ENCODE results near the gene SLC34A3.
"Not testable (repeated sequence)": the region's sequence is repeated elsewhere in the genome, so short reads cannot be mapped to it uniquely, and the experiment has no call there.

Gene SLC34A3

GRCh38 chr9:137243626-137244485 lies 13.2 kb downstream of the SLC34A3 start:
- no peak for DNase-seq

DNA sequence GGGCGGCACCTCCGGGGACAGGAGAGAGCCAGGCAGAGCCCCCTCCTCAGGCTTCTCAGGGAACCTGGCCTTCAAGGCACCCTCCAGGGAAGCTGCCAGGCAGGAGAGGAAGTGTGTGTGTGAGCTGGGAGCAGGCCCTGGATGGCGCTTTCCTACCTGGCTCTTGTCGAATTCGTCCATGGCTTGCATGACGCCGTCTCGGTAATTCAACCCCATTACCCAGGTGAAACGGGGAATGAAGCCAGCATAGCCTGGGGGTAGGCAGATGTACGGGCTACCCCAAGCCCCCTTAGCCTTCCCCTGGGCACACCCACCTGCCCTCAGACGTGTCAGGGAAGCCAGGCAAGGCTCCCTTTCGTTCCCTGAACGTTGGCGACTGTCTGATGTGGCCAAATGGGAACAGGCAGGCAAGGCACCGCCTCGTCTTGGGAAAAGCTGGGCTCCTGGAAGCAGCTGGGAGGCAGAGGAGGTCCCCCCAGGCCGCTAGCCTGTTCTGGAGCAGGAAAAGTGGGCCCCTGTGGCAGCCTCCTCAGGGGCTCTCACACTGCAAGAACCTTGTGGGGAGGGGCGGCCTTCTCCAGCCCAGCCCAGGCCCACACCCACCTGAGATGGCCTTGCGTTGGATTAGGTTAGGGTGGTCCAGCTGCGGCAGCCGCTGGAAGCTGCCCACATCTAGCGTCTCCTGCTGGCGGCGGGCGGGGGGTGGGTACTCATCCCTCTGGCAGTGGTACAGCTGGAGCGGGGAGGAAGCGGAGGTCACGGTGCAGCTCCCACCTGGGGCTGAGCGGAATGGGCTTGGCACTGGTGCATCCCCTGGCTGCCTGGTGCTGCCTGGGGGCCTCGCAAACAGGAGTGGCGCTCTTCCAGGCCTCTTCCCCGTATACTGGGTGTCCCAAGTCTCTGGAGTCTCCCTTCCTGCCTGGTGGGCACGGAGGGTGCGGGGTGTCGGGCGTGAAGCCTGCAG lies 14.1 kb downstream of the SLC34A3 start:
- peak in 1 of 2 experiments; percentile 39 for DNase-seq

DNA sequence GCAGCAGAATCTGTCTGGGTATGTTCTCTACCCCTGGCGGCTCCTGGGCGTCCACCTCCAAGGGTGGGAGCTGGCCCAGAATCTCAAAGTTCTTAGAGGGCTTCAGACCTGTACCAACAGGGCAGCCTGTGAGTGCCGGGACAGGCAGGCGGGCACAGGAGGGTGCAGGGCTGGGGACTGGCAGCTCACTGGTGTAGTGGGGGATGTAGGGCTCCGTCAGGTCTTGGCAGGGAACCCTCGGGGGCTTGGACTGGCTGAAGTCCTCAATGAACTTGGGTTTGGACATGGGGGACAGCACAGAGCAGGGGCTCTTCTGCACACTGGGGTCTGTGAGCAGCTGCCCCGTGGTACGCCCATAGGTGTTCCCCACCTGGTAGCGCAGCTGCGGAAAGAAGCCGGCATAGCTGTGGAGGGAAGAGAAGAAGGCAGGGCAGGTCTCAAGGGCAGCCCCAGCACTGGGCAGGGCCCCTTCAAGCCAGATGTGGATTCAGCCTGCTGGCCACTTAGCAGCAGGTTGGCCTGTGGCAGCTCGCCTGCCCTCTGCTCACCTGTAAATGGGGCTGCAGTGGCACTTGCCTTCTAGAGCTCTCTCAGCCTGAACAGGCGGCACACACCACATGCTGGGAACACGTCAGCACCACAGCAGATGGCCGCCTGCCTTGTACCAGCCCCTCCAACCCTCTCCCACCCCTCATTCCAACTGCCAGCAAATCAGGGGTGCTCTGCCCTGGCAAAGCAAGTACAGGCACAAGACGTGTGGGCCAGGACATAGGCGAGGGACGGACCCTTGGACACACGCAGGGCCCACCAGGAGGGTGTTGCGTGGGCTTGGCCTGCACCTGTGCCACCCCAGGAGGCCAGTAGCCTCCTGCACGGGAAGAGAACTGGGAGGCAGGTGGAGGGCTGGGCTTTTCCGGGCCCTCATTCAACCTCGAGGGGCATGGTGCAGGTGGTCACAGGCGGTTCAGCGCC lies 15.0 kb downstream of the SLC34A3 start:
- no peak for DNase-seq

DNA sequence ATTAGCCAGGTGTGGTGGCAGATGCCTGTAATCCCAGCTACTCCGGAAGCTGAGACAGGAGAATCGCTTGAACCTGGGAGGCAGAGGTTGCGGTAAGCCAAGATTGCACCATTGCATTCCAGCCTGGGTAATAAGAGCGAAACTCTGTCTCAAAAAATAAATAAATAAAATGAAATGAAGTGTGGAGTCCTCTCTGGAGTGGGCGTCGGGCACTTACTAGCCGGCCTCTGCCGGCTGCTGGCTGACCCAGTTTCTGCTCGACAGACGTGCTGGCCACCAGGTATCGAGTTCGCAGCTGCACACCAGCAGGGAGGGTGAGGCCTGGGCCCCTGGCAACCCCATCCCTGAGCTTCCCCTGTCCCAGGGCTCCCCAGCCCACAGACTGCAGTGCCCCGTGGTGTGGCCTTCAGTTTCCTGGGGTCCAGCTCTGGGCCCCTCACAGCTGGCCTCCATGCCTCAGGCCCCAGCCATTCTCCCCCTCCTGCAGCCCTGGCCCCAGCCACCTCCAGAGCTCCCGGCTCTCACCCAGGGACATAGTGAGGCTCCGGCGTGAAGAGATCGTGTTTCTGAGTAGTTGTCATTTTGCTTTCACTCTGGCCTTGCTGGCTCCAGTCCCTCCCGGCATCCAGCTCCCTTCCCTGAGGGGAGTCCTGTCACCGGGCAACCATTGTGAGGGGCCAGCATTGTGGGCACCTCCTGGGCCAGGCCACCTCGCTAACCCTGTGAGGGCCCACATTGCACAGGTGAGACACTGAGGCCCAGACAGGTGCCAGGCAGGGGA lies 16.6 kb downstream of the SLC34A3 start:
- no peak for DNase-seq

DNA sequence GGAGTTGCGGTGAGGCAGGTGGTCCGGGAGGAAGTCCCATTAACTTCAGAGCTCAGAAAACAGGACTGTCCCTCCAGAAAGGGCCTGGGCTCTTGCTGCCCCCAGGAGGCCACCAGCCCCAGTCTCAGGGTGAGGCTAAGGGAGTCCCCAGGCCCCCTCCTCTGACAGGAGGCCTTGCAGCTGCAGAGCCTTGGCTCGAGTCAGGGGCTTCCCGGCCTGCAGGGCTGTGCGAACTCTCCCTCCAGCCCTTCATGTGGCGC lies 17.1 kb downstream of the SLC34A3 start:
- no peak for DNase-seq

- no peak for DNase-seq
Measured at GRCh38 chr9:137250329-137251193, 19.9 kb downstream of the SLC34A3 start.

DNA sequence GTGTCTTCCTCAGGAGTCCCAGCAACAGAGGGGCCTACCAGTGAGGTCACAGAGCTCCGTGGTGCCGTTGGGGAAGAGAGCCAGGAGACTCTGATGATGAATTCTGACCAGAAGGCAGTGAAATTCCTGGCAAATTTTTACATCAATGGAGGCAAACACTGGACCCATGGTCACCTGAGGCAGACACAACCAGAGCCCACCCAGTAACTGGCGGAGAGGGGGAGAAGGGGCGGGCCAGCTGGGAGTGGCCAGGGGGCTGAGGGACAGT lies 20.4 kb downstream of the SLC34A3 start, which contains the start of gene STPG3:
Gene STPG3 (plus strand): TSS at position 93 of the 268 bp plus-strand sequence. CDS start 1 bp downstream, at position 94.
- DNase-seq = no peak

DNA sequence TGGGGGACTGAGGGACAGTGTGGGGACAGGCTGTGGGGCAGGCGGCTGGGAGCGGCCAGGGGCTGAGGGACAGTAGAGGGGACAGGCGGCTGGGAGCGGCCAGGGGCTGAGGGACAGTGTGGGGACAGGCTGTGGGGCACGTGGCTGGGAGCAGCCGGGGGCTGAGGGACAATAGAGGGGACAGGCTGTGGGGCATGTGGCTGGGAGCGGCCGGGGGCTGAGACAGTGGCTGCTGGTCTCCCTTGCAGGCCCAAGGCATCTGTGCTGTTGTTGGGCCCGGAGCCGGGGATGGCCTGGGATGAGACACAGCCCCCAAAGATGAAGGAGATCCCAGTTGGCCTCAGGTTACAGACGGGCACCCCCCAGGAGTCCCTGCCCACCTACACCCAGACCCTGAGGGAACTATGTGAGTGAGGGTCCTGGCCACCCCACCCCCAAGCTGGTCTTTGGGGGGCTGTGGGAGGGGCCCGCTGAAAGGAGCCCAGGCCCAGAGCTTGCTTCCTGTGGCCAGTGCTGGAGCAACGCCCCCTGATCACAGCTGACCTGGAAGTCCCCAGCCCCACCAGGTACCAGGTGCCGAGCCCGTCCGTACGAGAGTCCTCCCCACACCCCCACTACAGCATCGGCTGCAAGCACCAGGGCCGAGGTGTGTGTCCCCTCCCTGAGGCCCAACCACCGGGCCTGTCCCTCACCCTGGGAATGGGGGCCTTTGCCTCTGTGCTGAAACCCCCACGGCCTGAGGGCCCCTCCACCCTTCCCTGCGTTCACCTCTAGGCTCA lies 21.0 kb downstream of the SLC34A3 start:
- no peak for DNase-seq

DNA sequence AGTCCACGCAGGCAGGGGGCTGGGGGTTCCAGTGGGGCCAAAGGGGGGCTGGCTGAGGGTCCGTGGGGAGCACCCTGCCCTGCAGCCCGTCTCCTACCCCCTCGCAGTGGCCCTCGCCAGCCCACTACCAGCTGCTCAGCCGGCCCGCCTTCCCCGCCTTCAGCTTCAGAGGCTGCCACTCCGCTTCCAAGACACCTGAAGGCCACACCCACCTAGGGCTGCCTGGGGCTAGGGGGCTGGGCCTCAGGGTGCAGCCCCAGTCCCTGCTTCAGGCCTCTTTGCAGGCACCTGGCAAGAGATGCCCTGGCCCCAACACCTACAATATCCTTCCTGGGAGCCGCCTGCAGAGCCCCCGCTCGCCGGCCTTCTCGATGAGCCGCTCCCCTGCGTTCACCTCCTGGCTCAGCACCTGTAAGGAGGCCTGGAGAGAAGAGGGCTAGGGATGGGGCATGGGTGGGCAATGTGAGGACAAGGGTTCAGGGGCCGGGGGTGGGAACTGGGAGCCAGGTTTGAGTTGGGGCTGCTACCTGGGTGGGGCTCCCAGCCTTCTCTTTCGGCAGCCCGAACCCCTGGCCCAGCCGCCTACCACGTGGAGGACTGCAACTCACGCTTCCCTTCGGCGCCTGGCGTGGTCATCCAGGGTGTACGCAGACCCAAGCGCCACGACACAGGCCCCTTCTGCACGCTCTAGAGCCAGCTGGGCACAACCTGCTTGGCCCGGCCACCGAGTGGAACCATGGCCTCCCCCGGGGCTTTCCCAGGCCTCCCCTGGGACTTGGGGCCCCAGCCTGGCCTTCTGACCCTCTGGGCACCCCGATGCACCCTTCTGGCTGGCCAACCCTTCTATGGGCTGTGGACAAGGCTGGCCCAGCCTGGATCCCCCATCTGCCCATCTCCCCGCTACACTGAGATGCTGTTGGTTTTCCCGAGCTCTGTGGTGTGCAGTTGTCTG lies 22.1 kb downstream of the SLC34A3 start:
- peak in 1 of 2 experiments; percentile 72 for DNase-seq

GRCh38 chr9:137253717-137254623 lies 23.3 kb downstream of the SLC34A3 start:
- no peak for DNase-seq

GRCh38 chr9:137254624-137255447 lies 24.1 kb downstream of the SLC34A3 start, which contains the start of gene NELFB:
Gene NELFB (plus strand): TSS chr9:137255327.
- peak; percentile 28 to 85 for DNase-seq

DNA sequence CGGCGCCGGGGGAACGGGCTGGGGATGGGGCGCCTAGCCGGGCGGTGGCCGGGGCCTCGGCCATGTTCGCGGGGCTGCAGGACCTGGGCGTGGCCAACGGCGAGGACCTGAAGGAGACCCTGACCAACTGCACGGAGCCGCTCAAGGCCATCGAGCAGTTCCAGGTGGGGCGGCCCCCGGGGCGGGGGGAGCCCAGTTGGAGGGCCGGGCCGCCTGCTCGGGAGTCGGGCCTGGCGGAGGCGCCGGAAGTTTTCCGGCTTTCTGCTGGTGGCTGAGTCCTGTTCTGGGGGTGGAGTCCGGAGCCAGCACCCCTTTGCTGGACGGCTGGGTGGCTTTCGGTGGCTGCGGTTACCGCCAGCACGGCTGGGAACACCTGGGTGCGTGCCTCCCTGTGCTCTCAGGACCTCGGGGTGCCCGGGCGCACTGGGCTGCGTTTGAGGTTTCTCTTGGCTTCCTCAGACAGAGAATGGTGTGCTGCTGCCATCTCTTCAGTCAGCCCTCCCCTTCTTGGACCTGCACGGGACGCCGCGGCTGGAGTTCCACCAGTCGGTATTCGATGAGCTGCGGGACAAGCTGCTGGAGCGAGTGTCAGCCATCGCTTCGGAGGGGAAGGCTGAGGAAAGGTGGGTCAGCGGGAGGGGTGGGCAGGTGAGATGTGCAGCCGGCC lies 24.9 kb downstream of the SLC34A3 start:
- peak in 1 of 2 experiments; percentile 67 for DNase-seq

GRCh38 chr9:137256362-137256761 lies 25.7 kb downstream of the SLC34A3 start:
- DNase-seq = no peak

DNA sequence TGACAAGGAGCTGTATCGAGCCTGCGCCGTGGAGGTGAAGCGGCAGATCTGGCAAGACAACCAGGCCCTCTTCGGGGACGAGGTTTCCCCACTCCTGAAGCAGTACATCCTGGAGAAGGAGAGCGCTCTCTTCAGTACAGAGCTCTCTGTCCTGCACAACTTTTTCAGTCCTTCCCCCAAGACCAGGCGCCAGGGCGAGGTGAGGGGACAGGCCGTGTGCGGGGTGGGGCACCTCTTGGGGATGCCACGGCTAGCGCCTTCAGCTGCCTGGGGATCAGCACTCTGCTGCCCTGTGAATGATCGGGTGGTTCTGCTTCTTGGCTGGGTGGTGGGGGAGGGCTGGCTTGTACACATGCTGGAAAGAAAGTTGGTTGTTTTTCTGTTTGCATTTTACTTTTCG lies 26.2 kb downstream of the SLC34A3 start:
- DNase-seq = no peak

DNA sequence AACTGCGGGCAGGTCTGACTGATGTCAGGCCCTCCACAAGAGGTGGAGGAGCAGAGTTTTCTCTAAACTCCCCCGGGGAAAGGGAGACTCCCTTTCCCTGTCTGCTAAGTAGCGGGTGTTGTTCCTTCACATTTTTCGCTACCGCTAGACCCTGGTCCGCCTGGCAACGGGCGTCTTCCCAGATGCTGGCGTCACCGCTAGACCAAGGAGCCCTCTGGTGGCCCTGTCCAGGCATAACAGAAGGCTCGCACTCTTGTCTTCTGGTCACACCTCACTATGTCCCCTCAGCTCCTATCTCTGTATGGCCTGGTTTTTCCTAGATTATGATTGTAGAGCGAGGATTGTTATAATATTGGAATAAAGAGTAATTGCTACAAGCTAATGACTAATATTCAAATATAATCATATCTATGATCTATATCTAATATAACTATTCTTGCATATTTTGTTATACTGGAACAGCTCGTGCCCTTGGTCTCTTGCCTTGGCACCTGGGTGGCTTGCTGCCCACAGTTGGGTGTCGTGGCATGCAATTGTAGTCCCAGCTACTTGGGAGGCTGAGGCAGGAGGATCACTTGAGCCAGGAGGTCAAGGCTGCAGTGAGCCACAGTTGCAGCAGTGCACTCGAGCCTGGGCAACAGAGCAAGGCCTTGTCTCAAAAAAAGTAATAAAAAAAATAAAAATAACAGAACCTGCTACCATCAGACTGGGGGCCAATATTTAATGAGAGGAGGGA lies 31.6 kb downstream of the SLC34A3 start:
- DNase-seq = not testable (repeated sequence)

GRCh38 chr9:137262909-137263285 lies 32.2 kb downstream of the SLC34A3 start:
- DNase-seq = no peak

Data from NCI-H526 (cell line).